ENCODE data around the gene TDRD1.

DNA sequence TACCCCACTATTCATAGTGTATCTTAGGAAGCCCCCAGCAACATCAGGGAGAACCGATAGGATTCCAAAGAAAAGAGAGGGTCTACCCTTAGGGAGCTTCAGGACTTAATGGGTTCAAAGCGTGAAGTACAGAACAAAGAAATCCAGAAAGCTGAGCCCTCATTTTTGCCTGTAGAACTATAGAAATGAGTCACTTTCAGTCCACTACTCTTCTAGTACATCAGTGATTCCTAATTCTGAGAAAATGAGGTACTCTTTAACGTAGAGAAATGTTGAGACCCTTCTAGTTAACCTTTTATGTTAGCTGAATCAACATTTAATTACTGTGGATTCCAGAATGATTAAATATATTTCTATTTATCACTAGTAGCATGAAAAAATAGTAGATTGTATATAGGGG is 1.8 kb downstream of the TDRD1 start:
- TF ChIP-seq POLR2AphosphoS5 (IDR thresholded peaks at IDR 0.05) (no peak), EP300 (IDR thresholded peaks at IDR 0.05) (no peak)
- TF ChIP-seq, protein P1, sequence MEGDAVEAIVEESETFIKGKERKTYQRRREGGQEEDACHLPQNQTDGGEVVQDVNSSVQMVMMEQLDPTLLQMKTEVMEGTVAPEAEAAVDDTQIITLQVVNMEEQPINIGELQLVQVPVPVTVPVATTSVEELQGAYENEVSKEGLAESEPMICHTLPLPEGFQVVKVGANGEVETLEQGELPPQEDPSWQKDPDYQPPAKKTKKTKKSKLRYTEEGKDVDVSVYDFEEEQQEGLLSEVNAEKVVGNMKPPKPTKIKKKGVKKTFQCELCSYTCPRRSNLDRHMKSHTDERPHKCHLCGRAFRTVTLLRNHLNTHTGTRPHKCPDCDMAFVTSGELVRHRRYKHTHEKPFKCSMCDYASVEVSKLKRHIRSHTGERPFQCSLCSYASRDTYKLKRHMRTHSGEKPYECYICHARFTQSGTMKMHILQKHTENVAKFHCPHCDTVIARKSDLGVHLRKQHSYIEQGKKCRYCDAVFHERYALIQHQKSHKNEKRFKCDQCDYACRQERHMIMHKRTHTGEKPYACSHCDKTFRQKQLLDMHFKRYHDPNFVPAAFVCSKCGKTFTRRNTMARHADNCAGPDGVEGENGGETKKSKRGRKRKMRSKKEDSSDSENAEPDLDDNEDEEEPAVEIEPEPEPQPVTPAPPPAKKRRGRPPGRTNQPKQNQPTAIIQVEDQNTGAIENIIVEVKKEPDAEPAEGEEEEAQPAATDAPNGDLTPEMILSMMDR (IDR thresholded peaks at IDR 0.05): no peak
